HFF-Myc (cell line): ENCODE results near the gene PPFIA1.

Source experiments
- DNase-seq: peaks from one replicate; pipeline ENCODE4 v3.0.0-alpha.2; 2011; ENCODE audit warnings: low read depth; ENCODE audit errors: extremely low read depth
- H3K4me3 ChIP-seq: replicated peaks from 2 replicates; pipeline ENCODE4 v1.5.1; 2011; ENCODE audit warnings: low read depth, mild to moderate bottlenecking, control low read depth, low read length
- TF ChIP-seq, protein P1 (sequence below): IDR thresholded peaks from 2 replicates; pipeline ENCODE4 v1.5.1; 2012; ENCODE audit warnings: mild to moderate bottlenecking, low read depth, low read length, control low read depth; ENCODE audit errors: missing control alignments

PPFIA1 gene

DNA sequence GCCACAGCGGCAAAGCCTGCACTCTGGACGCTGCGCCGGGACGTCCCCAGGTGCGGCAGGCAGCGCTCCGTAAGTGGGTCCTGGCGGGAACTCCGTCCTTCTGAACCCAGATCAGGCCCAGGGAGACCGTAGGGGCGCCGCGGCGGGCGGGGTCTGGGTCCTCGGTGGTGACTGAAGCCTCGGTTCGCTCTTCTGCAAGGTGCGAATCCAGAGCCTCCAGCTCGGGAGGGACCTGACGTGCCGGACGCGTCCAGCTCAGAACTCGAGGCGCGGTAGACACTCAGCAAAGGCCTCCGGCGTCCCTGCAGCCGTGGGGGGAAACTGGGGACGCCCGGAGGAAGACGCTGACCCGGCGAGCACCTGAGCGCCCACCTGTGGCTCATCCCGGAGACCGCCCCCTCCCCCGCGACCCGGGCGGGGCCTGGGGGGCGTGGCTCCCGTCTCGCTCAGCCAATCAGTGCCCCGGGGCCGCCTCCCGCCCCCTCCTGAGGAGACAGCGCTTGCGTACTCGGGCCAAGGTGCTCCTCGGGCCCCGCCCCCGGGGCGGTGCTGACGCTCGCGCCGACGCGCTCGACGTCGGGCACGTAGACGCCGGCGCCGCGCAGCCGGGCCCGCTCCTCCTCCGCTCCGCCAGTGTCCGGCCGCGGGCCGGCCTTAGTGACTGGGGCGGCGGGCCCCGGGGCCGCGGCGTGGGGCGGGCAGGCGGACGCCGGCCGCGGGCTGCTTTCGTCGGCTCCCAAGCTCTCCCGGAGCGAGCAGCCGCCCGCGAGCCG is at the start of gene PPFIA1:
Gene PPFIA1 (plus strand): TSS at position 587 of the 773 bp plus-strand sequence. CDS start 1,483 bp downstream, outside the sequence.
- peak; percentile 62 for DNase-seq
- TF ChIP-seq, protein P1, sequence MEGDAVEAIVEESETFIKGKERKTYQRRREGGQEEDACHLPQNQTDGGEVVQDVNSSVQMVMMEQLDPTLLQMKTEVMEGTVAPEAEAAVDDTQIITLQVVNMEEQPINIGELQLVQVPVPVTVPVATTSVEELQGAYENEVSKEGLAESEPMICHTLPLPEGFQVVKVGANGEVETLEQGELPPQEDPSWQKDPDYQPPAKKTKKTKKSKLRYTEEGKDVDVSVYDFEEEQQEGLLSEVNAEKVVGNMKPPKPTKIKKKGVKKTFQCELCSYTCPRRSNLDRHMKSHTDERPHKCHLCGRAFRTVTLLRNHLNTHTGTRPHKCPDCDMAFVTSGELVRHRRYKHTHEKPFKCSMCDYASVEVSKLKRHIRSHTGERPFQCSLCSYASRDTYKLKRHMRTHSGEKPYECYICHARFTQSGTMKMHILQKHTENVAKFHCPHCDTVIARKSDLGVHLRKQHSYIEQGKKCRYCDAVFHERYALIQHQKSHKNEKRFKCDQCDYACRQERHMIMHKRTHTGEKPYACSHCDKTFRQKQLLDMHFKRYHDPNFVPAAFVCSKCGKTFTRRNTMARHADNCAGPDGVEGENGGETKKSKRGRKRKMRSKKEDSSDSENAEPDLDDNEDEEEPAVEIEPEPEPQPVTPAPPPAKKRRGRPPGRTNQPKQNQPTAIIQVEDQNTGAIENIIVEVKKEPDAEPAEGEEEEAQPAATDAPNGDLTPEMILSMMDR: no peak
- H3K4me3 ChIP-seq: peak within 1 kb of the TSS; percentile 83

DNA sequence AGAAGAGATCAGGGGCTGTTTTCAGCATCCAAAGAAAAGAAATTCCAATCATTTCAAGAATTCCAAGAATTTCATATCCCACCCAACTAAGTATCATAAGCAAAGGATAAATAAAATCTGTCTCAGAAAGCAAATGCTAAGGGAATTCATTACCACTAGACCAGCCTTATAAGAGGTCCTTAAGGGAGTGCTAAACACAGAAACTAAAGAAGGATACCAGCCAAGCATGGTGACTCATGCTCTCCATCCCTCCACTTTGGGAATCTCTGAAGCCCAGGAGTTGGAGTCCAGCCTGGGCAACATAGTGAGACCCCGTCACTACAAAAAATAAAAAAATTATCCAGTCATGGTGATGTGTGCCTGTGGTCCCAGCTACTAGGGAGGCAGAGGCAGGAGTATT is 49.6 kb upstream of the PPFIA1 start:
- TF ChIP-seq, protein P1: no peak
- DNase-seq: no peak
- no peak overlapping the region for H3K4me3 ChIP-seq

DNA sequence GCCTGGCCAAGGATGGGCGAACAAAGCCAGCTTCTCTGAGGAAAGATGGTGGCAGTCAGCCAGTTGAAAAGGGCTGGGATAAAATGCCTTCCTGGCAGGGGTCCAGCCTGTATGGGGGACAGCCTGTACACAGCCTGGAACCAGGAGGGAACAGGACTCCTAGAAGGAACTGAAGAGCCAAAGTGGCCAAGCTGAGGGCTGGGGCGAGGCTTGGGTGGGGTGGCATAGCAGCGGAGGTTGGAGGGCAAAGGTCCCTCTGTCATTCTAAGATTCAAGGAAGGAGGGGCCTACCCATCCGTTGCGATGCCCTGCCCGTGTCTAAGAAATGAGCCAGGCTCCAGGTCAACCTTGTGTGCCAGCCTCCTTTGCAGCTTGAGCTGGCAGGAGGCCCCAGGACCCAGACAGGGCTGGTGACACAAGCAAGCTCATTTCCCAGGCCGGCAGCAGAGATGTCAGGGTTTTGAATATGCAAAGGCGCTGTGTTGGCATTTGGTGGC is 44.8 kb upstream of the PPFIA1 start:
- H3K4me3 ChIP-seq: no peak overlapping the region
- no peak for DNase-seq
- TF ChIP-seq, protein P1: no peak

DNA sequence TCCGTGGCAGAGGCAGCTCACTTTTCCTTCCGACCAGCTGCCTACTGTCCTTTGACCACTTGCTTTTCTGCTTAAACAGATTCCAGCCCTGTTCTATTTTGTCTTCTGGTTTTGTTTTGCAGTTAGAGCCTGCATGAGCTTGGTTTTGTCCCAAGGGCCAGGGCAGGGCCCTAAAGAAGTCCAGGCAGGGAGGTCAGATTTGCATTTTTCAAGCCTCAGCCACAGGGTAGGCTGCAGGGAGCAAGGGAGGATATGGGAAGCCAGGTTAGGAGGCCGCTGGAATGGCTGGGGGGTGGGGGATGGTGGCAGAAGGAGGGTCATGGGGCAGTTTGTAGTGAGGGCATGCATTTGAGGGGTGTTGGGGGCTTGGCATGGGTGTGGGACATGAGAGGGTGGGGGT is 44.3 kb upstream of the PPFIA1 start:
- no peak overlapping the region for H3K4me3 ChIP-seq
- no peak for DNase-seq
- TF ChIP-seq, protein P1: no peak

GRCh38 chr11:70226967-70227366 is 43.5 kb upstream of the PPFIA1 start:
- no peak for DNase-seq
- TF ChIP-seq, protein P1: peak; percentile 42
- no peak overlapping the region for H3K4me3 ChIP-seq

DNA sequence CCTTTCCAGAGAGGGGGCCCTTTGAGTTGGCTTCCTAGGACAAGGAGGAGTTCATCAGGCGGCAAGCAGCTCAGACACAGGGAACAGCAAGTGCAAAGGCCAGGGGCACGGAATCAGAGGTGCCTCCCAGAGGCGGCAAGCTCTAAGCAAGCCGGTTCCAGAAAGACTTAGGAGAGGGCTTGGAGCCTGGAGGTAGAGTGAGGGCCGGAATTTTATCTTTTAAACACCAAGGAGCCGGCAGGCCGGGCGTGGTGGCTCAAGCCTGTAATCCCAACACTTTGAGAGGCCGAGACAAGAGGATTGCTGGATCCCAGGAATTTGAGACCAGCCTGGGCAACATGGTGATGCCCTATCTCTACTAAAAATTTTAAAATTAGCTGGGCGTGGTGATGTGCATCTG is 40.8 kb upstream of the PPFIA1 start:
- H3K4me3 ChIP-seq: no peak overlapping the region
- no peak for DNase-seq
- TF ChIP-seq, protein P1: no peak
